HG02798 (cell line): ENCODE data around the gene RDH11.
"Not testable (repeated sequence)": the region's sequence is repeated elsewhere in the genome, so short reads cannot be mapped to it uniquely, and the experiment has no call there.

Source experiments
- ATAC-seq: cut with Tn5 transposase; IDR thresholded peaks from one replicate; pipeline ENCODE4 v1.9.1; 2021; ENCODE audit warnings: mild to moderate bottlenecking; ENCODE audit not compliant: unreplicated experiment, poor library complexity

The RDH11 gene

GRCh38 chr14:67705211-67705610 lies 9.6 kb upstream of the RDH11 start:
- ATAC-seq, result no peak

- ATAC-seq, result peak; percentile 43
Observed at GRCh38 chr14:67704484-67705089, 9.0 kb upstream of the RDH11 start.

GRCh38 chr14:67703997-67704396 lies 8.4 kb upstream of the RDH11 start:
- ATAC-seq, result no peak

GRCh38 chr14:67701492-67701891 lies 5.9 kb upstream of the RDH11 start, which contains the start of gene RDH12:
Gene RDH12 (plus strand): TSS chr14:67701886. CDS start chr14:67722643, 20,757 bp downstream.
- not testable (repeated sequence) for ATAC-seq

- no peak for ATAC-seq
Observed at GRCh38 chr14:67698179-67698578, 2.6 kb upstream of the RDH11 start.

GRCh38 chr14:67697006-67697405 lies 1.4 kb upstream of the RDH11 start:
- no peak for ATAC-seq

GRCh38 chr14:67694791-67695393 lies 672 bp downstream of the RDH11 start:
- peak; percentile 91 for ATAC-seq

- no peak for ATAC-seq
Observed at GRCh38 chr14:67690011-67690410, 5.6 kb downstream of the RDH11 start.

- ATAC-seq, result no peak
Observed at GRCh38 chr14:67683842-67684241, 11.7 kb downstream of the RDH11 start.

GRCh38 chr14:67680941-67681340 lies 14.6 kb downstream of the RDH11 start:
- ATAC-seq, result no peak

- ATAC-seq, result peak; percentile 96
Observed at GRCh38 chr14:67680121-67680602, 15.4 kb downstream of the RDH11 start.

GRCh38 chr14:67679006-67679405 lies 16.6 kb downstream of the RDH11 start:
- no peak for ATAC-seq

- ATAC-seq, result no peak
Observed at GRCh38 chr14:67675219-67675582, 20.4 kb downstream of the RDH11 start.

- peak; percentile 93 for ATAC-seq
Observed at GRCh38 chr14:67674480-67675218, 20.9 kb downstream of the RDH11 start, which contains the start of gene VTI1B. Gene VTI1B (minus strand): TSS chr14:67674632. CDS start chr14:67674489, 143 bp downstream.

- ATAC-seq, result peak; percentile 50
Observed at GRCh38 chr14:67674139-67674479, 21.5 kb downstream of the RDH11 start.

GRCh38 chr14:67673451-67673850 lies 22.1 kb downstream of the RDH11 start:
- no peak for ATAC-seq

- ATAC-seq, result no peak
Observed at GRCh38 chr14:67668559-67668958, 27.0 kb downstream of the RDH11 start.

- ATAC-seq, result peak; percentile 60
Observed at GRCh38 chr14:67666750-67667449, 28.7 kb downstream of the RDH11 start.

- ATAC-seq, result no peak
Observed at GRCh38 chr14:67665868-67666267, 29.7 kb downstream of the RDH11 start.

GRCh38 chr14:67663633-67664032 lies 31.9 kb downstream of the RDH11 start:
- no peak for ATAC-seq
